Tibial nerve (tissue), 4 donors: ENCODE measurements around the gene CARD10. TPM values are rescaled to one million over a fixed set of nuclear protein-coding genes. Genes with fewer than 3 reads are reported as not detected.
A peak's percentile ranks its signal among the peaks of the same experiment; 100 is the strongest.

ENCODE experiments used
- DNase-seq, 2 donors: peaks; one replicate each; pipeline ENCODE4 v3.0.0-alpha.2; 2019; ENCODE audit warnings: low spot score in 2 of 2
- H3K27ac ChIP-seq, 4 donors: fragments of 200-600 bp; sonication (generic) in 3 of 4; one replicate each; pipeline ENCODE4 v1.5.1; 2017 to 2019; ENCODE audit warnings: mild to moderate bottlenecking in 1 of 4
- H3K27me3 ChIP-seq, 2 donors: fragments of 200-600 bp; sonication (generic) in 1 of 2; one replicate each; pipeline versions ENCODE4 v1.5.1 to v1.6.0; 2017 to 2019
- H3K36me3 ChIP-seq, 3 donors: fragments of 200-600 bp; sonication (generic); one replicate each; pipeline ENCODE4 v1.5.1; 2018 to 2019
- H3K4me1 ChIP-seq, 4 donors: fragments of 200-600 bp; sonication (generic) in 3 of 4; one replicate each; pipeline ENCODE4 v1.5.1; 2017 to 2019
- H3K4me3 ChIP-seq, 4 donors: fragments of 200-600 bp; sonication (generic) in 3 of 4; one replicate each; pipeline ENCODE4 v1.5.1; 2017 to 2019; ENCODE audit warnings: mild to moderate bottlenecking in 1 of 4, moderate library complexity in 1 of 4
- H3K9me3 ChIP-seq, 4 donors: fragments of 200-600 bp; sonication (generic) in 3 of 4; one replicate each; pipeline ENCODE4 v1.5.1; 2017 to 2019
- CTCF ChIP-seq, 5 experiments: fragments of 200-600 bp in 3 of 5; fragments of 450-650 bp in 2 of 5; sonication (generic) in 3 of 5; IDR thresholded peaks; one replicate each; pipeline ENCODE4 v1.5.1; 2016 to 2019; ENCODE audit warnings: antibody characterized with exemption in 5 of 5, mild to moderate bottlenecking in 3 of 5, moderate library complexity in 2 of 5
- EP300 ChIP-seq, 2 donors: sonication (generic); formaldehyde crosslinking; IDR thresholded peaks; one replicate each; pipeline ENCODE4 v1.6.1; 2017; ENCODE audit warnings: antibody characterized with exemption in 2 of 2, mild to moderate bottlenecking in 1 of 2
- POLR2A ChIP-seq, 2 donors: fragments of 450-650 bp; IDR thresholded peaks; one replicate each; pipeline ENCODE4 v1.6.1; 2017; ENCODE audit warnings: antibody characterized with exemption in 2 of 2, mild to moderate bottlenecking in 2 of 2, moderate library complexity in 2 of 2
- WGBS, 2 donors: methylation state at CpG; one replicate each; pipeline ENCODE4 v1.1.5; 2018; 5-methylcytosine and 5-hydroxymethylcytosine counted together
- total RNA-seq, 4 donors: library from RNA; depleted of rRNA; stranded (reverse); fragments of >200 nt; gene quantifications; one replicate each; pipeline ENCODE4 v1.1.0, GENCODE V29; 2016

Gene CARD10
- total RNA-seq, 4 donors from 2014 or later, result 12.5 to 21.6 (median 17.0) TPM

GRCh38 chr22:37497062-37497599, 22.1 kb downstream of the CARD10 start:
- Histone ChIP-seq H3K4me1 (peaks cover 0 to 55% (median 20%) of the 10 kb centered on the region in 4 donors), H3K27ac (peak overlapping the region in 1 of 4 donors; percentile 36), H3K36me3 (peaks cover 0 to 65% (median 0%) of the 10 kb centered on the region in 3 donors), H3K4me3 (no peak overlapping the region), H3K9me3 (no peaks in the 10 kb centered on the region), H3K27me3 (no peaks in the 10 kb centered on the region)
- WGBS, 2 donors, result 80 to 81% methylated on average over 12 of the region's 12 CpGs
- no peak for DNase-seq
- TF ChIP-seq POLR2A (IDR thresholded peaks at IDR 0.05), result no peak
- TF ChIP-seq CTCF (IDR thresholded peaks at IDR 0.05), result no peak
- no peak for TF ChIP-seq EP300 (IDR thresholded peaks at IDR 0.05)

GRCh38 chr22:37496651-37497050, 22.6 kb downstream of the CARD10 start:
- Histone ChIP-seq H3K4me3 (no peak overlapping the region), H3K27me3 (no peaks in the 10 kb centered on the region), H3K9me3 (no peaks in the 10 kb centered on the region), H3K36me3 (peaks cover 0 to 69% (median 0%) of the 10 kb centered on the region in 3 donors), H3K4me1 (peaks cover 0 to 50% (median 16%) of the 10 kb centered on the region in 4 donors), H3K27ac (peak overlapping the region in 1 of 4 donors; percentile 36)
- WGBS, 2 donors, result 79 to 80% methylated on average over 11 of the region's 11 CpGs
- no peak for TF ChIP-seq POLR2A (IDR thresholded peaks at IDR 0.05)
- no peak for TF ChIP-seq CTCF (IDR thresholded peaks at IDR 0.05)
- no peak for TF ChIP-seq EP300 (IDR thresholded peaks at IDR 0.05)
- DNase-seq, result no peak

- Histone ChIP-seq H3K27ac (no peak overlapping the region), H3K4me1 (peaks cover 0 to 24% (median 3%) of the 10 kb centered on the region in 4 donors), H3K9me3 (no peaks in the 10 kb centered on the region), H3K27me3 (no peaks in the 10 kb centered on the region), H3K36me3 (peaks cover 0 to 78% (median 0%) of the 10 kb centered on the region in 3 donors), H3K4me3 (no peak overlapping the region)
- TF ChIP-seq CTCF (IDR thresholded peaks at IDR 0.05), result no peak
- TF ChIP-seq POLR2A (IDR thresholded peaks at IDR 0.05), result no peak
- no peak for TF ChIP-seq EP300 (IDR thresholded peaks at IDR 0.05)
- WGBS, 2 donors, result 88 to 100% methylated on average over 4 to 9 of the region's 10 CpGs
- DNase-seq, result no peak
Observed at GRCh38 chr22:37493979-37494378, 25.2 kb downstream of the CARD10 start.

- Histone ChIP-seq H3K27ac (no peak overlapping the region), H3K4me1 (peaks cover 0 to 13% (median 0%) of the 10 kb centered on the region in 4 donors), H3K9me3 (no peaks in the 10 kb centered on the region), H3K4me3 (no peak overlapping the region), H3K27me3 (no peaks in the 10 kb centered on the region), H3K36me3 (peaks cover 0 to 78% (median 0%) of the 10 kb centered on the region in 3 donors)
- peak in 1 of 5 experiments; percentile 10 for TF ChIP-seq CTCF (IDR thresholded peaks at IDR 0.05)
- TF ChIP-seq POLR2A (IDR thresholded peaks at IDR 0.05), result no peak
- 66 to 70% methylated on average over 20 to 23 of the region's 24 CpGs for WGBS, 2 donors
- DNase-seq, result peak in 1 of 2 donors; percentile 27
Observed at GRCh38 chr22:37492428-37493344, 26.5 kb downstream of the CARD10 start.
